HCT116 (cell line): ENCODE results near the gene SAMD4A.

ENCODE experiments used
- CBX3 ChIP-seq: IDR thresholded peaks from 2 replicates; pipeline ENCODE4 v1.6.1; 2012; ENCODE audit warnings: low read depth
- CEBPB ChIP-seq: IDR thresholded peaks from 2 replicates; pipeline ENCODE4 v1.6.1; 2012; ENCODE audit warnings: low read depth
- CTCF ChIP-seq, 3 experiments: fragments of 200-600 bp in 1 of 3; sonication (generic) in 1 of 3; IDR thresholded peaks in 2 of 3; conservative IDR thresholded peaks in 1 of 3; 2 replicates each; pipeline ENCODE4 v1.5.1; 2012 to 2017; ENCODE audit warnings: low read depth in 2 of 3, low read length in 2 of 3, antibody characterized with exemption in 1 of 3, borderline replicate concordance in 1 of 3, control low read depth in 1 of 3, mild to moderate bottlenecking in 1 of 3, mixed read lengths in 1 of 3, mixed run types in 1 of 3, moderate library complexity in 1 of 3; ENCODE audit not compliant: insufficient read depth in 1 of 3
- EGR1 ChIP-seq: IDR thresholded peaks from 2 replicates; pipeline ENCODE4 v1.6.1; 2012; ENCODE audit warnings: low read depth
- EZH2 ChIP-seq: fragments of 200-600 bp; sonication (generic); IDR thresholded peaks from 2 replicates; pipeline ENCODE4 v1.6.1; 2017; ENCODE audit warnings: antibody characterized with exemption, mixed run types
- EZH2phosphoT487 ChIP-seq: fragments of 200-600 bp; IDR thresholded peaks from 2 replicates; pipeline ENCODE4 v1.6.1; 2018; ENCODE audit warnings: antibody characterized with exemption, borderline replicate concordance
- FOSL1 ChIP-seq: IDR thresholded peaks from 2 replicates; pipeline ENCODE4 v1.6.1; 2012; ENCODE audit warnings: low read depth
- POLR2A ChIP-seq: IDR thresholded peaks from 2 replicates; pipeline ENCODE4 v1.7.0; 2011; ENCODE audit warnings: borderline replicate concordance; ENCODE audit not compliant: insufficient read depth, insufficient read length; ENCODE audit errors: extremely low read depth
- SRF ChIP-seq: IDR thresholded peaks from 2 replicates; pipeline ENCODE4 v1.6.1; 2012; ENCODE audit warnings: low read depth
- TCF7L2 ChIP-seq: IDR thresholded peaks from 2 replicates; pipeline ENCODE4 v1.7.0; 2011; ENCODE audit warnings: borderline replicate concordance, inconsistent platforms; ENCODE audit not compliant: insufficient read depth, insufficient read length; ENCODE audit errors: extremely low read depth
- ZNF274 ChIP-seq: fragments of 200-500 bp; sonication (Bioruptor generic); IDR thresholded peaks from 2 replicates; pipeline ENCODE4 v1.6.1; 2014; ENCODE audit warnings: mild to moderate bottlenecking, low read depth, low read length, inconsistent platforms

- TF ChIP-seq POLR2A (no peak), EZH2 (no peak), SRF (no peak), CTCF (IDR thresholded peaks at IDR 0.05 in 2 of 3, conservative IDR thresholded peaks at IDR 0.05 in 1 of 3; ENCODE audit: borderline replicate concordance in 1 of 3, insufficient read depth in 1 of 3, low read depth in 2 of 3, low read length in 2 of 3) (no peak), TCF7L2 (no peak), CEBPB (no peak), EZH2phosphoT487 (no peak), ZNF274 (no peak), FOSL1 (no peak), EGR1 (no peak), CBX3 (no peak)
Measured at GRCh38 chr14:54804538-54805041, 237.7 kb downstream of the SAMD4A start.
